ENCODE measurements around the gene AHNAK2. TPM values are rescaled to one million over a fixed set of nuclear protein-coding genes. Genes with fewer than 3 reads are reported as not detected.

The AHNAK2 gene
- total and polyA plus RNA-seq, 9 of the 15 experiments (the other 6 are each of a cell fraction or from before 2014, with no cell fraction given): 0.04 to 0.09 (median 0.04) TPM; not detected in 6

DNA sequence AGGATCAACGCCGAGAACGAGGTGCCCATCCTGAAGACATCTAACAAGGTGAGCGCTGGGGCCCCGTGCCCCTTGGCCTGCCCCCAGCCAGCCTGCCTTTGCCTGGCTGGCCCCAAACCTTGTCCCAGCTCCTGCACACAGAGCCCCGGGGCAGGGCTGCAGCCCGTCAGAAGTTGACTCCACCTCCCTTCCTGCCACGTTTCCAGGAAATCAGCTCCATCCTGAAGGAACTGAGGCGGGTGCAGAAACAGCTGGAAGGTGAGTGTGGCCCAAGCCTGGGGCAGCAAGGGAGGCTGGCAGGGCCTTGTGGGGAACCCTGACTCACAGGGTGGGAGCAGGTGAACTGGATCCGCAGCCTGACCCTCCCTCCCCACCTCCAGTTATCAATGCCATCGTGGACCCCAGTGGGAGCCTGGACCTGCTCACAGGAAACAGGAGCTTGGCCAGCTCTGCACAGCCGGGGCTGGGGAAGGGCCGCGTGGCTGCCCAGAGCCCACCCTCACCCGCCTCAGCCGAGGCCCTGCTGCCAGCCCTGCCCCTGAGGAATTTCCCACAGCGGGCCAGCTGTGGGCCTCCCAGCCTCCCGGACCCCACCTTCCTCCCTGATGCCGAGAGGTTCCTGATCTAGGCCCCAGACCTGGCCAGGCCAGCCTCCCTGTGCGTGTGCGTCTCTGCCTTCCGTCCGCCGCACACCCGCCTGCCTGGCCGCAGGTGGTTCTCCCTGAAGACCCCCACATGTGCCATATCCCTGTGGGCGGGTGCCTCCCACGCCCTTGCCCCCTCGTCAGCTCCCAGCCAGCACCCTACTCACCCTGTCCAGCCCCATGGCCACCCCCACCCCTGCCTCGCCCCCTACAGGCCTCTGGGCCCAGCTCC lies 83.6 kb downstream of the AHNAK2 start (continued):
- no peak for TF ChIP-seq LCOR (CRISPR knock-in tag; IDR thresholded peaks at IDR 0.05)
- no peak for TF ChIP-seq ZNF121 (CRISPR knock-in tag; conservative IDR thresholded peaks at IDR 0.05)
- TF ChIP-seq ZKSCAN1 (IDR thresholded peaks at IDR 0.05; ENCODE audit: low read depth, low read length): no peak
- no peak for TF ChIP-seq CBFA2T3 (IDR thresholded peaks at IDR 0.05)
- TF ChIP-seq, protein P1, sequence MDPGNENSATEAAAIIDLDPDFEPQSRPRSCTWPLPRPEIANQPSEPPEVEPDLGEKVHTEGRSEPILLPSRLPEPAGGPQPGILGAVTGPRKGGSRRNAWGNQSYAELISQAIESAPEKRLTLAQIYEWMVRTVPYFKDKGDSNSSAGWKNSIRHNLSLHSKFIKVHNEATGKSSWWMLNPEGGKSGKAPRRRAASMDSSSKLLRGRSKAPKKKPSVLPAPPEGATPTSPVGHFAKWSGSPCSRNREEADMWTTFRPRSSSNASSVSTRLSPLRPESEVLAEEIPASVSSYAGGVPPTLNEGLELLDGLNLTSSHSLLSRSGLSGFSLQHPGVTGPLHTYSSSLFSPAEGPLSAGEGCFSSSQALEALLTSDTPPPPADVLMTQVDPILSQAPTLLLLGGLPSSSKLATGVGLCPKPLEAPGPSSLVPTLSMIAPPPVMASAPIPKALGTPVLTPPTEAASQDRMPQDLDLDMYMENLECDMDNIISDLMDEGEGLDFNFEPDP (CRISPR knock-in tag; IDR thresholded peaks at IDR 0.05): no peak
- TF ChIP-seq GTF2F1 (IDR thresholded peaks at IDR 0.05; ENCODE audit: low read depth, low read length): no peak
- TF ChIP-seq, protein P2, sequence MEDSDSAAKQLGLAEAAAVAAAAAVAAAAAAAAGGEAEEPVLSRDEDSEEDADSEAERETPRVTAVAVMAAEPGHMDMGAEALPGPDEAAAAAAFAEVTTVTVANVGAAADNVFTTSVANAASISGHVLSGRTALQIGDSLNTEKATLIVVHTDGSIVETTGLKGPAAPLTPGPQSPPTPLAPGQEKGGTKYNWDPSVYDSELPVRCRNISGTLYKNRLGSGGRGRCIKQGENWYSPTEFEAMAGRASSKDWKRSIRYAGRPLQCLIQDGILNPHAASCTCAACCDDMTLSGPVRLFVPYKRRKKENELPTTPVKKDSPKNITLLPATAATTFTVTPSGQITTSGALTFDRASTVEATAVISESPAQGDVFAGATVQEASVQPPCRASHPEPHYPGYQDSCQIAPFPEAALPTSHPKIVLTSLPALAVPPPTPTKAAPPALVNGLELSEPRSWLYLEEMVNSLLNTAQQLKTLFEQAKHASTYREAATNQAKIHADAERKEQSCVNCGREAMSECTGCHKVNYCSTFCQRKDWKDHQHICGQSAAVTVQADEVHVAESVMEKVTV (CRISPR knock-in tag; IDR thresholded peaks at IDR 0.05): no peak
- TF ChIP-seq LARP7 (IDR thresholded peaks at IDR 0.05): no peak
- TF ChIP-seq ZBTB7A (IDR thresholded peaks at IDR 0.05; ENCODE audit: borderline replicate concordance, control insufficient read depth, low read depth, low read length): no peak
- no peak for TF ChIP-seq KAT8 (IDR thresholded peaks at IDR 0.05; ENCODE audit: low read depth)

All from K562 (cell line).